IMR-90 (cell line): Measurements from ENCODE around the gene SYS1. TPM values are rescaled to one million over a fixed set of nuclear protein-coding genes. Genes with fewer than 3 reads are reported as not detected.

Experiments
- ATAC-seq: fragments of 200-7000 bp; cut with Tn5 transposase; 2 replicates; pipeline ENCODE4 v1.9.1; 2020; ENCODE audit warnings: low read depth, mild to moderate bottlenecking, moderate library complexity
- BruUV-seq: library from RNA; stranded (reverse); fragments of 400-500 nt; replicated peaks from 2 replicates; lab custom pipeline; 2021; lab: Mats Ljungman, UMichigan
- CTCF ChIA-PET: fragments of 300-600 bp; formaldehyde crosslinking; extraction: SDS; loops from one replicate; lab custom pipeline; 2021; ENCODE audit warnings: antibody characterized with exemption; lab: Yijun Ruan, JAX
- POLR2A ChIA-PET: fragments of 300-600 bp; sonication (Branson Sonifier 250); formaldehyde crosslinking; loops from one replicate; lab custom pipeline; 2022; ENCODE audit warnings: antibody characterized with exemption; ENCODE audit not compliant: unreplicated experiment; lab: Charles Lee
- DNase-seq: peaks from one replicate; pipeline ENCODE4 v3.0.0; 2013
- H2AFZ ChIP-seq: replicated peaks from 2 replicates; pipeline ENCODE3; 2013; ENCODE audit warnings: low read length, mild to moderate bottlenecking; ENCODE audit not compliant: poor library complexity
- H2AK5ac ChIP-seq: 2 replicates; pipeline ENCODE4 v1.6.1; 2013; ENCODE audit warnings: low read depth, low read length, inconsistent platforms
- H2AK9ac ChIP-seq: replicated peaks from 2 replicates; pipeline ENCODE3; 2013; ENCODE audit warnings: mild to moderate bottlenecking, low read depth, low read length, moderate library complexity; ENCODE audit not compliant: poor library complexity
- H2BK120ac ChIP-seq: 2 replicates; pipeline ENCODE4 v1.6.1; 2013; ENCODE audit warnings: low read depth, low read length, inconsistent platforms
- H2BK15ac ChIP-seq: 3 replicates; pipeline ENCODE4 v1.6.1; 2013; ENCODE audit warnings: low read depth, low read length, inconsistent platforms
- H2BK20ac ChIP-seq: 2 replicates; pipeline ENCODE4 v1.6.1; 2013; ENCODE audit warnings: low read depth, mild to moderate bottlenecking, inconsistent platforms, low read length, moderate library complexity
- H2BK5ac ChIP-seq: 2 replicates; pipeline ENCODE4 v1.6.1; 2013; ENCODE audit warnings: mild to moderate bottlenecking, low read depth, low read length, inconsistent platforms; ENCODE audit not compliant: poor library complexity, severe bottlenecking
- H3K14ac ChIP-seq: replicated peaks from 2 replicates; pipeline ENCODE4 v1.6.1; 2013; ENCODE audit warnings: low read depth, low read length, inconsistent platforms
- H3K18ac ChIP-seq: 2 replicates; pipeline ENCODE4 v1.6.1; 2013; ENCODE audit warnings: low read depth, low read length, control low read depth
- H3K23ac ChIP-seq: 2 replicates; pipeline ENCODE4 v1.6.1; 2013; ENCODE audit warnings: low read depth, low read length, inconsistent platforms
- H3K27ac ChIP-seq: 2 replicates; pipeline ENCODE4 v1.5.1; 2013; ENCODE audit warnings: mild to moderate bottlenecking, control low read depth, low read length; ENCODE audit not compliant: insufficient read depth
- H3K27me3 ChIP-seq: 2 replicates; pipeline ENCODE4 v1.6.1; 2013; ENCODE audit warnings: low read length; ENCODE audit not compliant: control insufficient read depth, insufficient read depth
- H3K36me3 ChIP-seq: 2 replicates; pipeline ENCODE4 v1.6.1; 2013; ENCODE audit warnings: low read length, mixed read lengths; ENCODE audit not compliant: control insufficient read depth, insufficient read depth
- H3K4ac ChIP-seq: 2 replicates; pipeline ENCODE4 v1.6.1; 2013; ENCODE audit warnings: low read depth, low read length, inconsistent platforms
- H3K4me1 ChIP-seq: 2 replicates; pipeline ENCODE4 v1.6.1; 2013; ENCODE audit warnings: low read length, mixed read lengths; ENCODE audit not compliant: control insufficient read depth, insufficient read depth
- H3K4me2 ChIP-seq: 2 replicates; pipeline ENCODE4 v1.6.1; 2013; ENCODE audit warnings: low read depth, mild to moderate bottlenecking, control low read depth, low read length, moderate library complexity
- H3K4me3 ChIP-seq: 2 replicates; pipeline ENCODE4 v1.5.1; 2013; ENCODE audit warnings: low read depth, mild to moderate bottlenecking, control low read depth, low read length, moderate library complexity; ENCODE audit not compliant: insufficient read depth
- H3K56ac ChIP-seq: 2 replicates; pipeline ENCODE4 v1.6.1; 2013; ENCODE audit warnings: low read length, inconsistent platforms; ENCODE audit not compliant: insufficient read depth; ENCODE audit errors: extremely low read depth
- H3K79me1 ChIP-seq, 2 experiments: 2 replicates each; pipeline ENCODE4 v1.6.1; 2013; ENCODE audit warnings: low read length in 2 of 2, inconsistent platforms in 1 of 2, low read depth in 1 of 2
- H3K9ac ChIP-seq: 2 replicates; pipeline ENCODE4 v1.6.1; 2013; ENCODE audit warnings: low read depth, low read length, control low read depth
- H3K9me1 ChIP-seq: 2 replicates; pipeline ENCODE4 v1.6.1; 2013; ENCODE audit warnings: low read length, inconsistent platforms; ENCODE audit not compliant: insufficient read depth
- H3K9me3 ChIP-seq: 2 replicates; pipeline ENCODE4 v1.6.1; 2013; ENCODE audit warnings: low read length; ENCODE audit not compliant: control insufficient read depth, insufficient read depth
- H4K20me1 ChIP-seq: 2 replicates; pipeline ENCODE4 v1.6.1; 2013; ENCODE audit warnings: low read length, inconsistent platforms; ENCODE audit not compliant: insufficient read depth
- H4K5ac ChIP-seq: 2 replicates; pipeline ENCODE4 v1.6.1; 2013; ENCODE audit warnings: mild to moderate bottlenecking, low read depth, low read length, control low read depth
- H4K8ac ChIP-seq, 2 experiments: 2 replicates each; pipeline ENCODE4 v1.6.1; 2013; ENCODE audit warnings: low read depth in 2 of 2, low read length in 2 of 2, control low read depth in 1 of 2, inconsistent platforms in 1 of 2
- H4K91ac ChIP-seq: 2 replicates; pipeline ENCODE4 v1.6.1; 2013; ENCODE audit warnings: low read depth, low read length, inconsistent platforms; ENCODE audit not compliant: insufficient read depth
- BHLHE40 ChIP-seq: fragments of 150-350 bp; IDR thresholded peaks from 2 replicates; pipeline ENCODE4 v1.6.1; 2016; ENCODE audit warnings: mild to moderate bottlenecking, low read depth, low read length
- CEBPB ChIP-seq: IDR thresholded peaks from 2 replicates; pipeline ENCODE4 v1.6.1; 2012; ENCODE audit warnings: low read depth, low read length, improper control_type of control experiment
- CHD1 ChIP-seq: IDR thresholded peaks from 2 replicates; pipeline ENCODE4 v1.6.1; 2012; ENCODE audit warnings: low read depth, low read length, improper control_type of control experiment
- ELK1 ChIP-seq: fragments of 150-350 bp; IDR thresholded peaks from 2 replicates; pipeline ENCODE4 v1.6.1; 2016; ENCODE audit warnings: low read depth, mild to moderate bottlenecking, low read length, moderate library complexity, borderline replicate concordance
- FOS ChIP-seq: fragments of 150-350 bp; IDR thresholded peaks from 2 replicates; pipeline ENCODE4 v1.6.1; 2016; ENCODE audit warnings: low read depth, low read length
- MAFK ChIP-seq: IDR thresholded peaks from 2 replicates; pipeline ENCODE4 v1.6.1; 2012; ENCODE audit warnings: low read depth, low read length, improper control_type of control experiment
- MAZ ChIP-seq: IDR thresholded peaks from 2 replicates; pipeline ENCODE4 v1.6.1; 2012; ENCODE audit warnings: low read depth, mild to moderate bottlenecking, low read length, improper control_type of control experiment, moderate library complexity, borderline replicate concordance
- MXI1 ChIP-seq: IDR thresholded peaks from 2 replicates; pipeline ENCODE4 v1.6.1; 2012; ENCODE audit warnings: low read depth, mild to moderate bottlenecking, low read length, moderate library complexity, borderline replicate concordance
- NFE2L2 ChIP-seq: fragments of 150-350 bp; IDR thresholded peaks from 2 replicates; pipeline ENCODE4 v1.6.1; 2016; ENCODE audit warnings: low read depth, mild to moderate bottlenecking, low read length
- POLR2A ChIP-seq: IDR thresholded peaks from 2 replicates; pipeline ENCODE4 v1.6.1; 2012; ENCODE audit warnings: mild to moderate bottlenecking, low read depth, low read length
- RAD21 ChIP-seq: IDR thresholded peaks from 2 replicates; pipeline ENCODE4 v1.6.1; 2012; ENCODE audit warnings: low read length, improper control_type of control experiment
- RCOR1 ChIP-seq: IDR thresholded peaks from 2 replicates; pipeline ENCODE4 v1.6.1; 2012; ENCODE audit warnings: mild to moderate bottlenecking, low read length, improper control_type of control experiment; ENCODE audit not compliant: insufficient replicate concordance
- RFX5 ChIP-seq: IDR thresholded peaks from 2 replicates; pipeline ENCODE4 v1.8.0; 2012; ENCODE audit warnings: low read depth, mild to moderate bottlenecking, low read length, moderate library complexity
- SMC3 ChIP-seq: fragments of 150-350 bp; IDR thresholded peaks from 2 replicates; pipeline ENCODE4 v1.6.1; 2016; ENCODE audit warnings: low read depth, mild to moderate bottlenecking, antibody characterized with exemption, low read length, moderate library complexity
- USF2 ChIP-seq: fragments of 150-350 bp; IDR thresholded peaks from 2 replicates; pipeline ENCODE4 v1.6.1; 2017; ENCODE audit warnings: mild to moderate bottlenecking, antibody characterized with exemption, low read length, low read depth
- WGBS, 2 experiments: methylation state at CpG; one replicate each; pipeline versions ENCODE4 v1.1.5 to v1.1.7; 2013; ENCODE audit warnings: missing lambda C conversion rate in 2 of 2; ENCODE audit not compliant: insufficient read length in 1 of 2; ENCODE audit errors: extremely low coverage in 2 of 2; 5-methylcytosine and 5-hydroxymethylcytosine counted together
- dilution Hi-C: fragments of 300-500 bp; cut with HindIII; formaldehyde crosslinking; loops from one replicate; pipeline ENCODE4 v1.14.3; 2018; ENCODE audit warnings: low sequenced_read_pairs; ENCODE audit not compliant: unreplicated experiment
- in situ Hi-C: fragments of 300-500 bp; cut with MboI; formaldehyde crosslinking; loops from 3 replicates; pipeline ENCODE4 v1.14.3; 2019; ENCODE audit warnings: low sequenced_read_pairs, inconsistent platforms, mixed read lengths
- intact Hi-C: fragments of 100-400 bp; cut with micrococcal nuclease; formaldehyde crosslinking; loops from 2 replicates; pipeline ENCODE4 v1.10.0; 2022
- polyA plus RNA-seq, 3 experiments: library from polyadenylated mRNA; depleted of rRNA; stranded (reverse); fragments of >200 nt; gene quantifications; 2 replicates each; pipeline ENCODE4 v1.2.3, GENCODE V29; 2012; ENCODE audit warnings: low replicate concordance in 1 of 3
- total RNA-seq: library from RNA; depleted of rRNA; stranded (reverse); fragments of >200 nt; gene quantifications from 2 replicates; pipeline ENCODE4 v1.2.3, GENCODE V29; 2012

SYS1 gene
- total and polyA plus RNA-seq, 2 of the 4 experiments (the other 2 are of a cell fraction) = 12.9 to 24.6 TPM

GRCh38 chr20:45358282-45359068, 4.5 kb upstream of the SYS1 start:
- in situ Hi-C loops = loop anchor here (5.0 kb wide), 1 partner anchor 79 kb away; no protein-coding TSS in a partner anchor
- Histone ChIP-seq H2BK120ac (peak overlapping the region; percentile 68), H3K14ac (peak overlapping the region; percentile 24; the same call in 1 of the 2 replicates), H4K91ac (peak overlapping the region; percentile 41), H2BK5ac (peak overlapping the region; percentile 30), H2AK5ac (peak overlapping the region; percentile 87), H3K27ac (peak overlapping the region; percentile 49), H3K18ac (peak overlapping the region; percentile 32), H2AFZ (peak overlapping the region; percentile 77), H3K36me3 (no peaks in the 10 kb centered on the region), H3K9ac (0 out of 2 replicates have a peak overlapping the region, but pooled peaks have one; percentile 2), H3K9me1 (peaks cover 19% of the 10 kb centered on the region), H3K23ac (no peak overlapping the region; the same call in 1 of the 2 replicates), H3K4me2 (peak overlapping the region; percentile 16), H2BK20ac (peak overlapping the region; percentile 58), H3K4me1 (peaks cover 32% of the 10 kb centered on the region), H3K56ac (no peak overlapping the region), H3K79me1 (peaks cover under 1 to 19% of the 10 kb centered on the region in 2 experiments; a peak in 3 of 4 replicates), H4K8ac (peak overlapping the region; percentile 57 to 59), H3K27me3 (no peaks in the 10 kb centered on the region), H2BK15ac (peak overlapping the region; percentile 73; the same call in 2 of the 3 replicates), H3K4ac (peak overlapping the region; percentile 39), H3K4me3 (no peak overlapping the region), H4K5ac (peak overlapping the region; percentile 11; the same call in 1 of the 2 replicates), H4K20me1 (peaks cover 5% of the 10 kb centered on the region; the same call in 1 of the 2 replicates), H2AK9ac (peak overlapping the region; percentile 62), H3K9me3 (no peaks in the 10 kb centered on the region)
- intact Hi-C loops = no loop called here
- DNase-seq (peak; percentile 73), ATAC-seq (peak; percentile 5)
- no TSS peak for BruUV-seq
- WGBS, 2 experiments = 94% methylated on average over 2 of the region's 10 CpGs; no CpG with 5 or more reads in 1 of the 2 experiments
- POLR2A ChIA-PET = no interaction called here
- CTCF ChIA-PET = interaction anchor here (1.0 kb wide), 1 partner anchor 15 kb away, joined by 3 read pairs; no protein-coding TSS in a partner anchor
- dilution Hi-C loops = no loop called here
- no peak for TF ChIP-seq RFX5
- TF ChIP-seq USF2 = peak; percentile 75
- no peak for TF ChIP-seq NFE2L2
- TF ChIP-seq FOS = no peak
- peak; percentile 6 for TF ChIP-seq RCOR1
- peak; percentile 92 for TF ChIP-seq MXI1
- TF ChIP-seq POLR2A = no peak
- TF ChIP-seq MAZ = peak; percentile 22; the same call in 1 of the 2 replicates
- TF ChIP-seq CHD1 = no peak
- TF ChIP-seq CEBPB = peak; percentile 85
- no peak for TF ChIP-seq RAD21
- TF ChIP-seq ELK1 = no peak
- peak; percentile 59; the same call in 1 of the 2 replicates for TF ChIP-seq BHLHE40
- no peak for TF ChIP-seq SMC3
- no peak for TF ChIP-seq MAFK
